IMR-90 (cell line): ENCODE data around the gene PLEKHF1.

Experiments
- CHD1 ChIP-seq: IDR thresholded peaks from 2 replicates; pipeline ENCODE4 v1.6.1; 2012; ENCODE audit warnings: low read depth, low read length, improper control_type of control experiment
- MAZ ChIP-seq: IDR thresholded peaks from 2 replicates; pipeline ENCODE4 v1.6.1; 2012; ENCODE audit warnings: low read depth, mild to moderate bottlenecking, low read length, improper control_type of control experiment, moderate library complexity, borderline replicate concordance
- POLR2A ChIP-seq: IDR thresholded peaks from 2 replicates; pipeline ENCODE4 v1.6.1; 2012; ENCODE audit warnings: mild to moderate bottlenecking, low read depth, low read length
- RCOR1 ChIP-seq: IDR thresholded peaks from 2 replicates; pipeline ENCODE4 v1.6.1; 2012; ENCODE audit warnings: mild to moderate bottlenecking, low read length, improper control_type of control experiment; ENCODE audit not compliant: insufficient replicate concordance
- RFX5 ChIP-seq: IDR thresholded peaks from 2 replicates; pipeline ENCODE4 v1.8.0; 2012; ENCODE audit warnings: low read depth, mild to moderate bottlenecking, low read length, moderate library complexity
- SMC3 ChIP-seq: fragments of 150-350 bp; IDR thresholded peaks from 2 replicates; pipeline ENCODE4 v1.6.1; 2016; ENCODE audit warnings: low read depth, mild to moderate bottlenecking, antibody characterized with exemption, low read length, moderate library complexity
- TF ChIP-seq, protein P1 (sequence below): fragments of 150-350 bp; IDR thresholded peaks from 2 replicates; pipeline ENCODE4 v1.6.1; 2016; ENCODE audit warnings: low read depth, mild to moderate bottlenecking, low read length, moderate library complexity, borderline replicate concordance
- TF ChIP-seq, protein P2 (sequence below): conservative IDR thresholded peaks from 2 replicates; pipeline ENCODE4 v1.5.1; 2012; ENCODE audit warnings: mild to moderate bottlenecking, low read depth, low read length, improper control_type of control experiment

- TF ChIP-seq POLR2A = peak; percentile 49; the same call in 1 of the 2 replicates
- TF ChIP-seq, protein P1, sequence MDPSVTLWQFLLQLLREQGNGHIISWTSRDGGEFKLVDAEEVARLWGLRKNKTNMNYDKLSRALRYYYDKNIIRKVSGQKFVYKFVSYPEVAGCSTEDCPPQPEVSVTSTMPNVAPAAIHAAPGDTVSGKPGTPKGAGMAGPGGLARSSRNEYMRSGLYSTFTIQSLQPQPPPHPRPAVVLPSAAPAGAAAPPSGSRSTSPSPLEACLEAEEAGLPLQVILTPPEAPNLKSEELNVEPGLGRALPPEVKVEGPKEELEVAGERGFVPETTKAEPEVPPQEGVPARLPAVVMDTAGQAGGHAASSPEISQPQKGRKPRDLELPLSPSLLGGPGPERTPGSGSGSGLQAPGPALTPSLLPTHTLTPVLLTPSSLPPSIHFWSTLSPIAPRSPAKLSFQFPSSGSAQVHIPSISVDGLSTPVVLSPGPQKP = no peak
- peak; percentile 63 for TF ChIP-seq MAZ
- TF ChIP-seq RCOR1 = no peak
- TF ChIP-seq, protein P2, sequence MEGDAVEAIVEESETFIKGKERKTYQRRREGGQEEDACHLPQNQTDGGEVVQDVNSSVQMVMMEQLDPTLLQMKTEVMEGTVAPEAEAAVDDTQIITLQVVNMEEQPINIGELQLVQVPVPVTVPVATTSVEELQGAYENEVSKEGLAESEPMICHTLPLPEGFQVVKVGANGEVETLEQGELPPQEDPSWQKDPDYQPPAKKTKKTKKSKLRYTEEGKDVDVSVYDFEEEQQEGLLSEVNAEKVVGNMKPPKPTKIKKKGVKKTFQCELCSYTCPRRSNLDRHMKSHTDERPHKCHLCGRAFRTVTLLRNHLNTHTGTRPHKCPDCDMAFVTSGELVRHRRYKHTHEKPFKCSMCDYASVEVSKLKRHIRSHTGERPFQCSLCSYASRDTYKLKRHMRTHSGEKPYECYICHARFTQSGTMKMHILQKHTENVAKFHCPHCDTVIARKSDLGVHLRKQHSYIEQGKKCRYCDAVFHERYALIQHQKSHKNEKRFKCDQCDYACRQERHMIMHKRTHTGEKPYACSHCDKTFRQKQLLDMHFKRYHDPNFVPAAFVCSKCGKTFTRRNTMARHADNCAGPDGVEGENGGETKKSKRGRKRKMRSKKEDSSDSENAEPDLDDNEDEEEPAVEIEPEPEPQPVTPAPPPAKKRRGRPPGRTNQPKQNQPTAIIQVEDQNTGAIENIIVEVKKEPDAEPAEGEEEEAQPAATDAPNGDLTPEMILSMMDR = no peak
- no peak for TF ChIP-seq SMC3
- no peak for TF ChIP-seq CHD1
- TF ChIP-seq RFX5 = no peak
Observed at GRCh38 chr19:29687244-29687896, 22.1 kb downstream of the PLEKHF1 start.
